Type B pancreatic cell (in vitro differentiated cells): ENCODE measurements around the gene TMEM163. TPM values are rescaled to one million over a fixed set of nuclear protein-coding genes. Genes with fewer than 3 reads are reported as not detected.

Experiments
- DNase-seq: peaks from one replicate; pipeline ENCODE4 v3.0.0; 2021; ENCODE audit warnings: mixed read lengths; ENCODE audit not compliant: unreplicated experiment; ENCODE audit errors: extremely low spot score
- H3K27ac Mint-ChIP-seq: 2 replicates; pipeline ENCODE4 v1.8.0; 2021; ENCODE audit warnings: mild to moderate bottlenecking, mixed read lengths
- H3K27me3 Mint-ChIP-seq: 2 replicates; pipeline ENCODE4 v1.8.0; 2021; ENCODE audit warnings: mixed read lengths
- H3K36me3 Mint-ChIP-seq: 2 replicates; pipeline ENCODE4 v1.8.0; 2021; ENCODE audit warnings: mixed read lengths
- H3K4me1 Mint-ChIP-seq: one replicate; pipeline ENCODE4 v1.8.0; 2021; ENCODE audit warnings: mixed read lengths; ENCODE audit not compliant: unreplicated experiment
- H3K4me3 Mint-ChIP-seq: 2 replicates; pipeline ENCODE4 v1.8.0; 2021; ENCODE audit warnings: mild to moderate bottlenecking, mixed read lengths
- H3K9me3 Mint-ChIP-seq: 2 replicates; pipeline ENCODE4 v1.8.0; 2021; ENCODE audit warnings: mixed read lengths
- total RNA-seq: library from RNA; stranded (reverse); gene quantifications from 2 replicates; pipeline ENCODE4 v1.2.1, GENCODE V29; 2021; ENCODE audit warnings: low replicate concordance
- TF ChIP-seq, protein P1 (sequence below): fragments of 200-600 bp; sonication (generic); conservative IDR thresholded peaks from 2 replicates; pipeline ENCODE4 v1.5.0; 2021; ENCODE audit warnings: antibody characterized with exemption, mild to moderate bottlenecking

TMEM163 gene
- total RNA-seq, 1 donor from 2014 or later, result 4.0 TPM

DNA sequence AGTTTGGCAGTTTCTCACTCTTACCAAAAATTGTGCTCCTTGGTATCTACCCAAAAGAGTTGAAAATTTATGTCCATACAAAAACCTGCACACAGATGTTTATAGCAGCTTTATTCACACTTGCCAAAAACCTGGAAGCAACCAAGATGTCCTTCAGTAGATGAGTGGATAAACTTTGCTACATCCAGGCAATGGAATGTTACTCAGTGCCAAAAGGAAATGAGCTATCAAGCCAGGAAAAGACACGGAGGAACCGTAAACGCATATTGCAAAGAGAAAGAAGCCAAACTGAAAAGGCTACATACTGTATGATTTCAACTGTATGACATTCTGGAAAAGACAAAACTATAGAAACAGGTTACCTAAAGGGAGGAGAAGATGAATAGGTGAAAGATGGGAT, 36.1 kb downstream of the TMEM163 start:
- TF ChIP-seq, protein P1, sequence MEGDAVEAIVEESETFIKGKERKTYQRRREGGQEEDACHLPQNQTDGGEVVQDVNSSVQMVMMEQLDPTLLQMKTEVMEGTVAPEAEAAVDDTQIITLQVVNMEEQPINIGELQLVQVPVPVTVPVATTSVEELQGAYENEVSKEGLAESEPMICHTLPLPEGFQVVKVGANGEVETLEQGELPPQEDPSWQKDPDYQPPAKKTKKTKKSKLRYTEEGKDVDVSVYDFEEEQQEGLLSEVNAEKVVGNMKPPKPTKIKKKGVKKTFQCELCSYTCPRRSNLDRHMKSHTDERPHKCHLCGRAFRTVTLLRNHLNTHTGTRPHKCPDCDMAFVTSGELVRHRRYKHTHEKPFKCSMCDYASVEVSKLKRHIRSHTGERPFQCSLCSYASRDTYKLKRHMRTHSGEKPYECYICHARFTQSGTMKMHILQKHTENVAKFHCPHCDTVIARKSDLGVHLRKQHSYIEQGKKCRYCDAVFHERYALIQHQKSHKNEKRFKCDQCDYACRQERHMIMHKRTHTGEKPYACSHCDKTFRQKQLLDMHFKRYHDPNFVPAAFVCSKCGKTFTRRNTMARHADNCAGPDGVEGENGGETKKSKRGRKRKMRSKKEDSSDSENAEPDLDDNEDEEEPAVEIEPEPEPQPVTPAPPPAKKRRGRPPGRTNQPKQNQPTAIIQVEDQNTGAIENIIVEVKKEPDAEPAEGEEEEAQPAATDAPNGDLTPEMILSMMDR, result no peak
- no peaks in the 10 kb centered on the region for H3K4me1 Mint-ChIP-seq

DNA sequence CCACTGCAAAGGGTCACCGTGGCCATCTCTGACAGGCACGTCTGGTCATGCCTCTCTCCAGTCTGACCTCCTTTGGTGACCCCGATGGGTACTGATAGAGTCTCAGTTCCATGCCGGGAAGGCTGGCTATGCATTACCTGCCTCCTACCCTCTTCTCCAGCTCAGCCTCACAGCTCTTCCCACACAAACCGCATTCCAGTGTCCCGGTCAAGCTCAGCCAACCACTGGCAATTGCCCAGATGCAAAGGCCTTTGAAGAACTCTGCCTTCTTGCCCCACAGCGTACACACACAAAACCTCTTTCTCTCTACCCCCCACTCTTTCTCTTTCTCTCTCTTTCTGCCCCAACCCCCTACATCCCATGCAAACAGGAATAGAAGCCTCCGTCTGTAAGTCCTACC, 37.6 kb downstream of the TMEM163 start:
- Mint-ChIP-seq H3K27ac (no peak overlapping the region), H3K27me3 (no peaks in the 10 kb centered on the region), H3K4me1 (no peaks in the 10 kb centered on the region), H3K4me3 (no peak overlapping the region), H3K9me3 (no peaks in the 10 kb centered on the region), H3K36me3 (no peaks in the 10 kb centered on the region)
- DNase-seq, result no peak
- TF ChIP-seq, protein P1, result no peak

More for the DNA sequence above, 36.1 kb downstream of the TMEM163 start:
- Mint-ChIP-seq H3K27me3 (no peaks in the 10 kb centered on the region), H3K4me3 (no peak overlapping the region), H3K9me3 (no peaks in the 10 kb centered on the region), H3K36me3 (no peaks in the 10 kb centered on the region), H3K27ac (no peak overlapping the region)
- no peak for DNase-seq

DNA sequence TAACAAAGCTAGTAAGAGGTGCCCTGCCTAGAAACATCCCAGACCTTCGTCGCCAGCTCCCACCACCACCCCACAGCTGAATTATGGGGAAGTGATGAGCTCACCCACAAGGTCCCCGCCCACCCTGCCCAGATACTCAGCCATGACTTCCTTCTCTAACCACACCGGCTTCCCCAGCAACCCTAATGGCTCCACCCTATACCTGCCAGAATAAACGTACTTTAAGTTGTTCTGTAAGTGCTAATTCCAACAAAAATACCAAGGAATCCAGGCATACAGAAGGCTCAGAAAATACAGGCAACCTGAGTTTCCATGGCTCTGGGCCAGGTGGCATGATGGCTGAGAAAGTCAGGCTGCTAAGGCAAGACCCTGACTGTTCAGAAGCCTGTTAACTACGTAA, 39.1 kb downstream of the TMEM163 start:
- no peaks in the 10 kb centered on the region for H3K36me3 Mint-ChIP-seq
- no peak overlapping the region for H3K27ac Mint-ChIP-seq
- TF ChIP-seq, protein P1, result no peak
- DNase-seq, result no peak
- H3K27me3 Mint-ChIP-seq, result no peaks in the 10 kb centered on the region
- H3K4me3 Mint-ChIP-seq, result no peak overlapping the region
- H3K4me1 Mint-ChIP-seq, result no peaks in the 10 kb centered on the region
- no peaks in the 10 kb centered on the region for H3K9me3 Mint-ChIP-seq

DNA sequence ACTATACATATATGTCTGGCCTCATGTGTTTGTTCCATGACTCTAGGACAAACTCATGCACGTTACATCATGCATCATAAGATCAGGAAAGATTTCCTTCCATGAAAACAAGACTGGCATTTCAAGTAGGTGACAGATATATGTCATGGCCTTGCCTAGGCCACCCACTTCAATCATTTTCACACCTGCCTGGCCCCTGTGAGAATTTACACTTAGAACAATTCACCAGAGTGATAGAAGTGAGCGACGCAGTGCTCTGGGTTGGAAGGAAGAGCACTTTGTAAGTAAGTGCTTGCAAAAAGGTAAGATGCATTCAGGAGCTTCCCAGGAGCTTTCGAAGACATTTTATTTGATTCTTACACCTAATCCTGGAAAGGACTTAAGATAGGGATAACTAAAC, 39.5 kb downstream of the TMEM163 start:
- Mint-ChIP-seq H3K27ac (no peak overlapping the region), H3K4me3 (no peak overlapping the region), H3K27me3 (no peaks in the 10 kb centered on the region), H3K36me3 (no peaks in the 10 kb centered on the region), H3K9me3 (no peaks in the 10 kb centered on the region), H3K4me1 (no peaks in the 10 kb centered on the region)
- TF ChIP-seq, protein P1, result no peak
- no peak for DNase-seq

DNA sequence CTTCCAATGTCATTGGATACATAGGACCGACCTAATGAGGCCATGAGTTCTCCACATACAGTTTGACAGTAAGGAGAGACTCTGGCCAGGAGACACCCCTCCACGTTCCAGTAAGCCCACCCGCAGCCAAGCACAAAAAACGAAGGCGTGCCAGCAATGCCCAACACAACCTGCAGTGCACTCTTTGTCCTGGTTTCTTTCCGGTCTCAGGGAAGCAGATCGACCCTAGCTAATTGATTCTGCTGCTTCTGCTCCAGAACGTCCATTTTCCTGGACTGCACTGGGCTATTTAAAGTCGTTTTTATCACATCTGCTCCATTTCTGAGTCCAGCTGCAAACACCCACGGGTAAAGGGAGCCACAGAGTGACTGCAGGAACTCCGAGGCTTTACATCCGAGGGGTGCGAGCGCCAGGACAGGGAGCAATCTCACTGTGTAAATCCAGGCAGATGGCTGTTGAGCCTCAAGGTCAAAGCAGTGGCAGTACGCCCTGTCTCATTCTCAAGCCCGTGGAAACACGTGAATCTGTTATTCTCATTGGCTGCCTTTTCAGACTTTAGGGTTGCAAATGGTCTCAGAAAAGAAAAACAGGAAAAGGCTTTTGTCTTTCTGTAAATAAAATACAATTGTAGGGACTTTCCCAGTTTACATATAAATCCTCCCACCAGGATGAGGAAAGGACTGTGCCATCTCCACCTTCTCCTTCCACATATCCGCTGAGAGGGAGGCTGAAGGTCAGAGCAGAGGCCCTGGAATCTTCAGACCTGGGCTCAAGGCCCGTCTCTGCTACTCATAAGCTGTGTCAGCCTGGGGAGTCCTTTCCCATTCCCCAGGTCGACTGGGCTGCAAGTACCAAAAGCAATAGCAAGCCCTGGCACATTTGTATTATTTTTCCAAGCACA, 40.7 kb downstream of the TMEM163 start:
- H3K9me3 Mint-ChIP-seq, result no peaks in the 10 kb centered on the region
- H3K27me3 Mint-ChIP-seq, result no peaks in the 10 kb centered on the region
- TF ChIP-seq, protein P1, result no peak
- no peaks in the 10 kb centered on the region for H3K36me3 Mint-ChIP-seq
- H3K4me1 Mint-ChIP-seq, result no peaks in the 10 kb centered on the region
- no peak for DNase-seq
- H3K27ac Mint-ChIP-seq, result no peak overlapping the region
- no peak overlapping the region for H3K4me3 Mint-ChIP-seq
